ENCODE results near the gene PFAS.

PFAS gene

DNA sequence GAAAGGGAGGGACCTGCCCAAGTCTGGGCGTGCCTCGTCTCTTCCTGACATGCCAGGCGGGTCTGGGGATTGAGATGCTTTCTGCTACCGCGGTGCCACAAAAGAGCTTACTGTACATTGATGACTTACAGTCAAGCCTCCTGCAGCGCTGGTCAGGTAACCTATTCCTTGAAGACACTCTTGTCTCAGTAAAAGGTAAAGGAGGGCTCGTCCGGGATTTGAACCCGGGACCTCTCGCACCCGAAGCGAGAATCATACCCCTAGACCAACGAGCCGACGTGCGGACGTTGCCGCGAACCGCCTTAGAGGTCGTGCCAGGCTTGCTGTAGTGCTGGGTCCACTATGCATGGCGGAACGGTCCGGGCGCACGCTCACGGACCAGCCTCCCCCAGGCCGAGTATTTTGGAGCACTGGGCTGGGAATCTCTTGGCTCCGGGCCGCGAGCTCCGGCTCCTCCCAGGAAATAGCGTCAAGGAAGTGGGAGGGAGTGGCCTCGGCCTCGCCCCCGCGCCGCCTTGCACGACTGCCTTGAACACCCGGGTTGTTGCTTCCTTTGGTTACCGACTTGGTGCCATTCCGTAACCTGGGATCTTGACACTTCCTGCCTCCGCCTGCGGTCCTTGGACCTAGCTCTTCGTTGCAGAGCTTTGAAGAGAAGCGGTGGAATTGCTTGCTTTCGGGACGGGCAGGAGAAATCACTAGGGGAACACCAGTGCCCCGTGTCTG lies 26.3 kb upstream of the PFAS start:
- H3K27me3 Mint-ChIP-seq: no peaks in the 10 kb centered on the region
- H3K36me3 Mint-ChIP-seq: peaks cover 4% of the 10 kb centered on the region
- H3K4me3 Mint-ChIP-seq: peak overlapping the region; percentile 97
- H3K9me3 Mint-ChIP-seq (ENCODE audit: low read depth): no peaks in the 10 kb centered on the region
- peak overlapping the region; percentile 99 for H3K27ac Mint-ChIP-seq
- H3K4me1 Mint-ChIP-seq (ENCODE audit: low read depth): peaks cover 57% of the 10 kb centered on the region

- H3K9me3 Mint-ChIP-seq (ENCODE audit: low read depth): no peaks in the 10 kb centered on the region
- no peaks in the 10 kb centered on the region for H3K27me3 Mint-ChIP-seq
- peak overlapping the region; percentile 99 for H3K27ac Mint-ChIP-seq
- H3K36me3 Mint-ChIP-seq: peaks cover 4% of the 10 kb centered on the region
- peak overlapping the region; percentile 97 for H3K4me3 Mint-ChIP-seq
- peaks cover 57% of the 10 kb centered on the region for H3K4me1 Mint-ChIP-seq (ENCODE audit: low read depth)
Observed at GRCh38 chr17:8223356-8224126, 25.5 kb upstream of the PFAS start.

DNA sequence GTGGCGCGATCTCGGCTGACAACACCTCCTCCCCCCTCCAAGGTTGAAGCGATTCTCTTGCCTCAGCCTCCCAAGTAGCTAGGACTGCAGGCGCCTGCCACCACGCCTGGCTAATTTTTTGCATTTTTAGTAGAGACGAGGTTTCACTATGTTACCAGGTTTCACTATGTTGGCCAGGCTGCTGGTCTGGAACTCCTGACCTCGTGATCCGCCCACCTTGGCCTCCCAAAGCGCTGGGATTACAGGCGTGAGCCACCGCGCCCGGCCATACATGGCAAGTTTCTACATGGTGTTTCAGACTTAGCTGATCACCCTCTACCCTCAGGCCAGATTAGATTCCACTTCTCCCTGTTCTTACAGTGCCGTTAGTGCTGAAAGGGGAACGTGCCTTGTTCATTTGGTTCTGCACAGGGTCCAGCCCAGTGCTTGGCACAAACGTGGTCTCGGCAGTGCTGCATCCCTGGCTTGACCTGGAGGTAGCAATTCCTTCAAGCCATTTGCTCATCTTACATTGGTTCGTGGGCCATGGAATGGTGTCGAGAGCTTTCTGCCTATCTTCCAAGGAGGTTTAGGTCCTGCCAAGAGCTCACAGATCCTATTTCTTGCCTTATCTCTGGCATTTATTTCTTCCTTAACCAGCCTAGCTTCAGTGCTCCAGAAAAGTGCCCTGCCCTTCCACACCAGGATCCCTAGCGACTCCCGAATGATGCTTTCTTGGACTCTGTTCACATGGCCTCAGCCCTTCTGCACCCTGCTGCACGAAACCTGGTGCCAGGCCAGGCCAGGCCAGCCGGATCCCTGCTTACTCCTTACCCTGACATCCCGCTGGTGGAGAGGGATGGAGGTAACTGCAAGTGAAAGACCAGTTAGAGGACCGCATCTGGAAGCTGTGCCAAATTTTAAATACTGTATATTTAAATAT lies 23.9 kb upstream of the PFAS start:
- Mint-ChIP-seq H3K9me3 (ENCODE audit: low read depth) (no peaks in the 10 kb centered on the region), H3K4me3 (peak overlapping the region; percentile 17), H3K27me3 (no peaks in the 10 kb centered on the region), H3K4me1 (ENCODE audit: low read depth) (peaks cover 54% of the 10 kb centered on the region), H3K27ac (peak overlapping the region; percentile 25), H3K36me3 (peaks cover 8% of the 10 kb centered on the region)

DNA sequence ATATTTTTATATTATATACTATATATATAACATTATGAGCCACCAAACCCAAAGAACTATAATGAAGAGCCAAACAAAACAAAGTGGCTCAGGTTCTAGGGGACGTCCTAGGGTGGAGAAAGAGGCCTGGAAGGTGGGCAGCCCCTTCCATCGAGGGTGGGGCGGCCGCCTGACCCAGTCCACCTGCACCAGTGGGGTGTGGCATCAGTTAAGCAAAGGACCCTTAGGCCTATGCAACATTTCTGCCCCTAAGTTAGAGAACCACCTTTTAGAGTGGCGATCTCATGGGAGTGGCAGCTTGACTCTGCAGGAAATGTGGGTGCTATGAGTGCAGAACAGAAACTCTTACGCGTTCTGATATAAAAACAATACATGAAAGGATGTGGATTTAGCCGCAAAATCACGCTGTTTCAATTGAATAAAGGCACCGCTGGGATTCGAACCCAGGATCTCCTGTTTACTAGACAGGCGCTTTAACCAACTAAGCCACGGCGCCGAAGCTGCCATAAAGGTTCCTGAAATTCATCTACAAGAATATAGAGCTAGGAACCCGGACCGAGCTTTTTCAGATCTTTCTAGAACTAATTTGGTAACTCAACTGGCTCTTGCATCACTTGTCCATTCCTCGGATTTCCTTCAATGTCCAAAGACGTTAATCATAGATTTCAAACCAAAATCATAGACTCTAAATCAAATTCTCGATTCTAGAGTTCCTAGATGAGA lies 23.1 kb upstream of the PFAS start:
- H3K36me3 Mint-ChIP-seq: peaks cover 8% of the 10 kb centered on the region
- H3K27ac Mint-ChIP-seq: peak overlapping the region; percentile 94
- peaks cover 49% of the 10 kb centered on the region for H3K4me1 Mint-ChIP-seq (ENCODE audit: low read depth)
- H3K4me3 Mint-ChIP-seq: peak overlapping the region; percentile 61
- no peaks in the 10 kb centered on the region for H3K27me3 Mint-ChIP-seq
- no peaks in the 10 kb centered on the region for H3K9me3 Mint-ChIP-seq (ENCODE audit: low read depth)

- peaks cover 13% of the 10 kb centered on the region for H3K36me3 Mint-ChIP-seq
Observed at GRCh38 chr17:8226536-8227237, 22.4 kb upstream of the PFAS start.

DNA sequence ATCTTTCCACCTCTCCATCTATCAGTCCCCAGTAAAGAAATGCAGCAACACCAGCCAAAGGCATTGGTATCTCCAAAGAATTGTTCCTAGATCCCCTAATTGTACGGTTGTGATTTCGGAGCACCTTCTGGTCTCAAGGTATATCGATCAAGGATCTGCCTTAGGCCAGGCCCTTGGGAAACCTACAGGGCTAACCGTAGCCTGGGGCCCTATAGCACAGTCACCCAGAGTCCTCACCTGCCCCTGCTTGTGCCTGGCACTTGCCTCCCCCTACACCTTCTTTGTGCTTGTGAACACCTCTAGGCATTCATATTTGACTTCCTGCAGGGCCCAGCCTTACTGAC lies 21.9 kb upstream of the PFAS start:
- peak overlapping the region; percentile 61 for H3K4me3 Mint-ChIP-seq
- H3K27me3 Mint-ChIP-seq: no peaks in the 10 kb centered on the region
- H3K27ac Mint-ChIP-seq: peak overlapping the region; percentile 94
- H3K9me3 Mint-ChIP-seq (ENCODE audit: low read depth): no peaks in the 10 kb centered on the region
- peaks cover 13% of the 10 kb centered on the region for H3K36me3 Mint-ChIP-seq
- peaks cover 42% of the 10 kb centered on the region for H3K4me1 Mint-ChIP-seq (ENCODE audit: low read depth)

More at GRCh38 chr17:8226536-8227237, 22.4 kb upstream of the PFAS start:
- Mint-ChIP-seq H3K4me1 (ENCODE audit: low read depth) (peaks cover 45% of the 10 kb centered on the region), H3K4me3 (peak overlapping the region; percentile 61), H3K9me3 (ENCODE audit: low read depth) (no peaks in the 10 kb centered on the region), H3K27me3 (no peaks in the 10 kb centered on the region), H3K27ac (peak overlapping the region; percentile 94)

DNA sequence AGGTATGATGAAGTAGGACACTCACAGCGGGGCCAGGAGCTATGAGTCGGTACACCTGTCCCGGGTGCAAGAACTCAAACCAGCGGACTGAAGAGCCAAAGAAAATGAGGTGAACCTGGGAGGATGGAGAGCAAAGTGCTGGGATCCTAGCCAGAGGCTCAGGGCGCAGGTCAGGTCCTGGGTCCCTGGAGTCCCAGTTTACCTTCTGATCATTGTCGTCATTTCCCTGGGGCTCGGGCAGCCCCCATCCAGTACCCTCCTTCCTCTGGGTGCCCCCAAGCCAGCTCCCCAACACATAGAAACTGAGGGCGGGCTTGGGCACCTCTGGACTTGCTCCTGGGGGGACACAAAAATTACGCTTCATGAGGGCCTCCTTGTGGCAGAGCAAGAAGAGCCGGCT lies 17.4 kb upstream of the PFAS start:
- no peak overlapping the region for H3K27ac Mint-ChIP-seq
- peaks cover 19% of the 10 kb centered on the region for H3K36me3 Mint-ChIP-seq
- no peaks in the 10 kb centered on the region for H3K27me3 Mint-ChIP-seq
- no peaks in the 10 kb centered on the region for H3K9me3 Mint-ChIP-seq (ENCODE audit: low read depth)
- H3K4me1 Mint-ChIP-seq (ENCODE audit: low read depth): peaks cover 15% of the 10 kb centered on the region
- no peak overlapping the region for H3K4me3 Mint-ChIP-seq

DNA sequence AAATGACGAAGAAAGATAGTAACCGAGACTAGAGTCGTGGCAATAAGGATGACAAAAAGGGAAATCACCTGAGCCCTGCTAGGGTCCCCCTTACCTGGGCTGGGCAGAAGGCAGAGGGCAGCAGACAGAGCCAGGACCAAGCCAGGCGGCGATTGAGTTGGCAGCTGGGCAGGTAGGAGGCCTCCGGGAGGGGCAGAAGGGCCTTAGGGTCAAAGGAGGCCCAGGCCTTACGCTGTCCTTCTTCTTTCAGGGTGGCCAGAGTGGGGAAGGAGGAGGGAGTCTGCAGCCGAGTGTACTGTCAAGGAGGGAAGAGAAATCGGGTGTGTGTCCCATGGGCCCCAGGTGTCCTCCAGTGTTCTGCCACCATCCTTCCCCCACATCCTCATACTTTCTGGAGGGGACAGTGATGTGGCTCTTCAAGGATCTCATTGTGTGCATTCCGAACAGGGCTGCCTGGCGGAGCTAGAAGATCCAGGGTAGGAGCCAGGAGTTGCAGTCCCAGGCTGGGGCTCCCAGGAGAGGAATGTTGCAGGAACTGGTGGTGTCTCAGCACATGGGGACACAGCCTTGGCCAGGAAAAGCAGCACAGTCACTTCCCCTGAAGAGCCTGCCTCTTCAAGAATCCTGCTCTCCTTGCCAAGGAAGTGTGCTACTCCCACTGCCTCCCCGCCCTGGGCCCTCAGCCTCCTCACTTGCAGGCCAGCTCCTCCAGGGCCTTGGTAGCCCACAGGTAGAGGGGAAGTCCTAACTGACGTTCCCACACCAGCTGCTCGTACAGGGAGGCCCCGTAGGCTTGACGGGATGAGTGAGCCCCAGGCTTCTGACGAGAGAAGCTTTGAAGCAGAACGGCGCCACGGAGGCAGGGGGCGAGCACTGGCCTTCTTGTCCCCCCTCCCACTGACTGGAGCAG lies 14.5 kb upstream of the PFAS start:
- H3K36me3 Mint-ChIP-seq: peaks cover 17% of the 10 kb centered on the region
- peaks cover 14% of the 10 kb centered on the region for H3K4me1 Mint-ChIP-seq (ENCODE audit: low read depth)
- no peak overlapping the region for H3K4me3 Mint-ChIP-seq
- H3K27ac Mint-ChIP-seq: peak overlapping the region; percentile 64
- H3K27me3 Mint-ChIP-seq: no peaks in the 10 kb centered on the region
- H3K9me3 Mint-ChIP-seq (ENCODE audit: low read depth): no peaks in the 10 kb centered on the region

DNA sequence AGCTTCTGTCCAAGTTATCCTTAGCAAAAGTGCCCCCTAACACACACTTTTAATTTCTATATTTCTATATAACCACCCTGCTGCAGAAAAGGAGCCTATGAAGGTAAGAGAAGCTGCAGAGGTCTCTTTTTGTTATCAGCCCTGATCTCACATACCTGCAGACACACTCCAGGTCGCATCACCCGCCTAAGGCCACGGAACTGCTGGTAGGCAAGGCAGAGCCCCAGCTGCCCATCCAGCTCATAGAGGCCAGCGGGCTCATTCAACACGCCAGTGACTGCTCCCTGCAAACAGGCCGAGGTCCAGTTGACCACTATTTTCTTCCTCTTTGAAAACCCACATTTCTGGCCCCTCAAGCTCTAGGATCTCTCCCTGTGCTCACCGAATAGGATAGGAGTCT lies 13.4 kb upstream of the PFAS start:
- peaks cover 17% of the 10 kb centered on the region for H3K4me1 Mint-ChIP-seq (ENCODE audit: low read depth)
- H3K9me3 Mint-ChIP-seq (ENCODE audit: low read depth): no peaks in the 10 kb centered on the region
- peak overlapping the region; percentile 10 for H3K27ac Mint-ChIP-seq
- no peak overlapping the region for H3K4me3 Mint-ChIP-seq
- H3K27me3 Mint-ChIP-seq: no peaks in the 10 kb centered on the region
- peaks cover 17% of the 10 kb centered on the region for H3K36me3 Mint-ChIP-seq

- Mint-ChIP-seq H3K9me3 (ENCODE audit: low read depth) (no peaks in the 10 kb centered on the region), H3K27ac (no peak overlapping the region), H3K4me1 (ENCODE audit: low read depth) (peaks cover 17% of the 10 kb centered on the region), H3K36me3 (peaks cover 12% of the 10 kb centered on the region), H3K4me3 (no peak overlapping the region), H3K27me3 (no peaks in the 10 kb centered on the region)
Observed at GRCh38 chr17:8237175-8237574, 11.9 kb upstream of the PFAS start.

DNA sequence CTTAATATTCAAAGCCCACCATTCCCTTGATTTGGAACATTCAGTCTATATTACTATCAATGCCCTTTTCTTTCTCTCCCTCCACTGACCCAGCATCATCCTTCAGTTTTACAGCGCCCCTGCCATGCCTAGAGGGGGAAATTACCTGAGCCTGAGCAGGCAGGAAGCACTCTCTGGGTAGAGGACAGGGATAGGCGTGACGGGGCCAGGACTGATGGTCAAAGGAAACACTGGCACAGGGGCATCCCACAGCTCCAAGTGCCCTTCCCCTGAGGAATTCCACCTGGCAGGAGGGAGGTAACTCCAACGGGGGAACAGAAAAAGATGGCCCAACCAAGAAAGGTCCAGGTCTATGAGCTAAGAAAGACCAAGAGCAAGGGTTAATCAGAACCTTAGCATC lies 11.2 kb upstream of the PFAS start:
- Mint-ChIP-seq H3K27ac (no peak overlapping the region), H3K4me1 (ENCODE audit: low read depth) (peaks cover 21% of the 10 kb centered on the region), H3K4me3 (no peak overlapping the region), H3K27me3 (no peaks in the 10 kb centered on the region), H3K9me3 (ENCODE audit: low read depth) (no peaks in the 10 kb centered on the region), H3K36me3 (peaks cover 12% of the 10 kb centered on the region)

DNA sequence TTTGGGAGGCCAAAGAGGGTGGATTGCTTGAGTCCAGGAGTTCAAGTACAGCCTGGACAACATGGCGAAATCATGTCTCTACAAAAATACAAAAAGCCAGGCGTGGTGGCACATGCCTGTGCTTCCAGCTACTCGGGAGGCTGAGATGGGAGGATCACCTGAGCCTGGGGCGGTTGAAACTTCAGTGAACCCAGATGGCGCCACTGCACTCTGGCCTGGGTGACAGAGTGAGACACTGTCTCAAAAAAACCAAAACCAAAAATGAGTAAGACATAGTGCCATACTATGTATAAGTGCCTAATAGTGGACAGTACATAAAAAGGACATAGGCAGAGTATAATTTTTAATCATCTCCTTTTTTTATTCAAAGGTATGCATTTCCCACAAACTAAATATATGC lies 5.3 kb upstream of the PFAS start:
- Mint-ChIP-seq H3K4me3 (peak overlapping the region; percentile 36), H3K27me3 (no peaks in the 10 kb centered on the region), H3K36me3 (peaks cover 12% of the 10 kb centered on the region), H3K9me3 (ENCODE audit: low read depth) (no peaks in the 10 kb centered on the region), H3K4me1 (ENCODE audit: low read depth) (peaks cover 44% of the 10 kb centered on the region), H3K27ac (peak overlapping the region; percentile 84)

DNA sequence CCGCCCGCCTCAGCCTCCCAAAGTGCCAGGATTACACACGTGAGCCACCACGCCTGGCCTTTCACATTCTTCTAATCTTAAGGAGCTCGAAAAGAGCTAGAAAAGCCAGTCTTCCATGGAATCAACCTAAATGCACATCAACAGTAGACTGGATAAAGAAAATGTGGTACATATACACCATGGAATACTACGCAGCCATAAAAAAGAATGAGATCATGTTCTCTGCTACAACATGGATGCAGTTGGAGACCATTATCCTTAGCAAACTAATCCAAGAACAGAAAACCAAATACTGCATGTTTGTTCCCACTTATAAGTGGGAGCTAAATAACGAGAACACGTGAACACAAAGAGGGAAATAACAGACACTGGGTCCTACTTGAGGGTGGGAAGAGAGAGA lies 4.3 kb upstream of the PFAS start:
- H3K27ac Mint-ChIP-seq: peak overlapping the region; percentile 80
- H3K27me3 Mint-ChIP-seq: no peaks in the 10 kb centered on the region
- peaks cover 46% of the 10 kb centered on the region for H3K4me1 Mint-ChIP-seq (ENCODE audit: low read depth)
- H3K36me3 Mint-ChIP-seq: peaks cover 10% of the 10 kb centered on the region
- H3K4me3 Mint-ChIP-seq: peak overlapping the region; percentile 84
- no peaks in the 10 kb centered on the region for H3K9me3 Mint-ChIP-seq (ENCODE audit: low read depth)

Measured in activated naive CD8-positive, alpha-beta T cell (primary cell).